ENCODE measurements around the gene CAPZA1. TPM values are rescaled to one million over a fixed set of nuclear protein-coding genes. Genes with fewer than 3 reads are reported as not detected.

The CAPZA1 gene
- total RNA-seq, 1 experiment from 2014 or later: 148 TPM

DNA sequence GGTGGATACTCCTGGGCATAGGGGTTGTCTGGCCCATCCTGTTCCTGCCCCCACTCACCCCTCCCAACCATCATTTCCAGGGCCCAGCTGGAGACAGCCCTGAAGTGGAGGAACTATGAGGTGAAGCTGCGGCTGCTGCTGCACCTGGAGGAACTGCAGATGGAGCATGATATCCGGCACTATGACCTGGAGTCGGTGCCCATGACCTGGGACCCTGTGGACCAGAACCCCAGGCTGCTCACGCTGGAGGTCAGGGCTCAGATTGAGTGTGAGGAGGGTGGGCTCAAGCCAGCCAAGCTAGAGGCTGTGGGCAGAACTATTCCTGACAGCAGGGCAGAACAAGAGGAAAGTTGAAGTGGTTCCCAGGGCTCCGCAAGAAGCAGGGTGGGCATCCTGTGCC, 73.0 kb downstream of the CAPZA1 start:
- Histone ChIP-seq H3K36me3 (ENCODE audit: control insufficient read depth in 1 of 2, insufficient read depth in 2 of 2, low read length in 2 of 2) (peaks cover 13 to 25% of the 10 kb centered on the region in 2 experiments; a peak in 3 of 4 replicates), H3K4me2 (ENCODE audit: low read length) (no peak overlapping the region), H3K27me3 (ENCODE audit: insufficient read depth, low read length) (no peaks in the 10 kb centered on the region), H3K27ac (ENCODE audit: low read depth, low read length) (no peak overlapping the region), H3K9me2 (ENCODE audit: insufficient read depth) (no peaks in the 10 kb centered on the region), H3K79me2 (ENCODE audit: insufficient read depth, low read length) (no peaks in the 10 kb centered on the region), H2AFZ (ENCODE audit: low read depth, low read length, poor library complexity, severe bottlenecking) (no peak overlapping the region), H3K9ac (ENCODE audit: low read length) (no peak overlapping the region), H3K4me3 (replicated peaks in 1 of 2; ENCODE audit: low read depth in 1 of 2, low read length in 2 of 2) (no peak overlapping the region), H4K20me1 (ENCODE audit: insufficient read depth) (no peaks in the 10 kb centered on the region), H3K4me1 (ENCODE audit: control insufficient read depth in 1 of 2, insufficient read depth in 2 of 2, low read length in 2 of 2) (no peaks in the 10 kb centered on the region), H3K9me3 (ENCODE audit: control insufficient read depth in 1 of 2, insufficient read depth in 1 of 2, low read depth in 1 of 2, low read length in 2 of 2) (no peaks in the 10 kb centered on the region)
- intact Hi-C loops (cut with micrococcal nuclease): no loop called here
- ChIA-PET POLR2A (no interaction called here), CTCF (no interaction called here), RAD21 (ENCODE audit: low non-redundant PET in 1 of 2, low total read pairs in 2 of 2, uncharacterized antibody in 2 of 2, unreplicated experiment in 2 of 2) (no interaction called here)
- no TSS peak for BruUV-seq (replicated peaks)
- DNase-seq (ENCODE audit: low read depth, low spot score) (no peak), ATAC-seq (no peak)
- TF ChIP-seq, protein P1, sequence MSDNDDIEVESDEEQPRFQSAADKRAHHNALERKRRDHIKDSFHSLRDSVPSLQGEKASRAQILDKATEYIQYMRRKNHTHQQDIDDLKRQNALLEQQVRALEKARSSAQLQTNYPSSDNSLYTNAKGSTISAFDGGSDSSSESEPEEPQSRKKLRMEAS (IDR thresholded peaks at IDR 0.05): no peak
- no peak for TF ChIP-seq ZNF274 (IDR thresholded peaks at IDR 0.05; ENCODE audit: low read depth, low read length)
- no peak for TF ChIP-seq EGR1 (IDR thresholded peaks at IDR 0.05; ENCODE audit: low read depth)

DNA sequence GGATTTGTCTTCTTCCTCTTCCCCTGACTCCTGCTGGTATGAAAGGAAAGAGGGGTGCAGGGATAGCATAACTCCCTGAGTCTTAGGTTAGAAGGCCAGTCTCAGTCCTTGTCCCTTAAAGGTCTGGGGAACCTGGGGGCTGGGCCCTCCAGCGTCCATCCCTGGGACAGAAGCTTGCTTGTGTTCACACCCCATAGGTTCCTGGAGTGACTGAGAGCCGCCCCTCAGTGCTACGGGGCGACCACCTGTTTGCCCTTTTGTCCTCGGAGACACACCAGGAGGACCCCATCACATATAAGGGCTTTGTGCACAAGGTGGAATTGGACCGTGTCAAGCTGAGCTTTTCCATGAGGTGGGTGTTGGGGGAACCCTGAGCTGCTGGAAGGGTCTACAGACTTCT, 74.2 kb downstream of the CAPZA1 start:
- no peak overlapping the region for H2AFZ ChIP-seq (ENCODE audit: low read depth, low read length, poor library complexity, severe bottlenecking)
- ATAC-seq: no peak
- no peak for DNase-seq (ENCODE audit: low read depth, low spot score)
- no peaks in the 10 kb centered on the region for H3K9me2 ChIP-seq (ENCODE audit: insufficient read depth)
- no peak overlapping the region for H3K4me3 ChIP-seq (replicated peaks in 1 of 2; ENCODE audit: low read depth in 1 of 2, low read length in 2 of 2)
- H3K36me3 ChIP-seq (ENCODE audit: control insufficient read depth in 1 of 2, insufficient read depth in 2 of 2, low read length in 2 of 2): peaks cover 13 to 25% of the 10 kb centered on the region in 2 experiments; a peak in 3 of 4 replicates
- H3K4me2 ChIP-seq (ENCODE audit: low read length): no peak overlapping the region
- intact Hi-C loops (cut with micrococcal nuclease): no loop called here
- ChIA-PET RAD21 (ENCODE audit: low non-redundant PET in 1 of 2, low total read pairs in 2 of 2, uncharacterized antibody in 2 of 2, unreplicated experiment in 2 of 2) (no interaction called here), POLR2A (no interaction called here), CTCF (no interaction called here)
- no peaks in the 10 kb centered on the region for H3K79me2 ChIP-seq (ENCODE audit: insufficient read depth, low read length)
- H3K9ac ChIP-seq (ENCODE audit: low read length): no peak overlapping the region
- H3K4me1 ChIP-seq (ENCODE audit: control insufficient read depth in 1 of 2, insufficient read depth in 2 of 2, low read length in 2 of 2): peaks cover 7% of the 10 kb centered on the region in 2 experiments
- no peaks in the 10 kb centered on the region for H3K27me3 ChIP-seq (ENCODE audit: insufficient read depth, low read length)
- H3K9me3 ChIP-seq (ENCODE audit: control insufficient read depth in 1 of 2, insufficient read depth in 1 of 2, low read depth in 1 of 2, low read length in 2 of 2): no peaks in the 10 kb centered on the region
- H3K27ac ChIP-seq (ENCODE audit: low read depth, low read length): no peak overlapping the region
- no peak for TF ChIP-seq SIN3A (IDR thresholded peaks at IDR 0.05; ENCODE audit: low read depth)
- no peak for TF ChIP-seq CBX3 (IDR thresholded peaks at IDR 0.05; ENCODE audit: low read depth)
- no peak for TF ChIP-seq POLR2AphosphoS5 (IDR thresholded peaks at IDR 0.05; ENCODE audit: low read depth, low read length)
- no TSS peak for BruUV-seq (replicated peaks)
- H4K20me1 ChIP-seq (ENCODE audit: insufficient read depth): no peaks in the 10 kb centered on the region
